HepG2 (cell line): ENCODE results near the gene FAHD1. TPM values are rescaled to one million over a fixed set of nuclear protein-coding genes. Genes with fewer than 3 reads are reported as not detected.

Experiments used
- CCAR2 ChIP-seq: fragments of 200-400 bp; formaldehyde crosslinking; optimal IDR thresholded peaks from 2 replicates; pipeline ENCODE3; 2018; ENCODE audit warnings: low read depth, mild to moderate bottlenecking, low read length, moderate library complexity
- HDAC2 ChIP-seq: sonication (generic); formaldehyde crosslinking; IDR thresholded peaks from 2 replicates; pipeline ENCODE4 v1.4.0; 2020; ENCODE audit warnings: missing genetic modification reagents
- HIVEP1 ChIP-seq: sonication (generic); formaldehyde crosslinking; IDR thresholded peaks from 2 replicates; pipeline ENCODE4 v1.4.0; 2020; ENCODE audit warnings: mild to moderate bottlenecking, missing genetic modification reagents
- KLF16 ChIP-seq, 2 experiments: sonication (generic) in 1 of 2; formaldehyde crosslinking in 1 of 2; IDR thresholded peaks; 2 replicates each; pipeline versions ENCODE4 v1.6.1 to v1.8.0; 2016 to 2023; ENCODE audit warnings: missing genetic modification reagents in 2 of 2, missing compliant biosample characterization in 1 of 2
- MYC ChIP-seq: sonication (generic); formaldehyde crosslinking; IDR thresholded peaks from 2 replicates; pipeline ENCODE4 v1.9.0; 2021; ENCODE audit warnings: missing genetic modification reagents, borderline replicate concordance
- NFYC ChIP-seq: IDR thresholded peaks from 2 replicates; pipeline ENCODE4 v1.6.1; 2016; ENCODE audit warnings: missing genetic modification reagents, missing compliant biosample characterization
- SMC3 ChIP-seq: IDR thresholded peaks from 2 replicates; pipeline ENCODE4 v1.6.1; 2011; ENCODE audit warnings: low read length, improper control_type of control experiment
- SP4 ChIP-seq: sonication (generic); formaldehyde crosslinking; IDR thresholded peaks from 2 replicates; pipeline ENCODE4 v1.8.1; 2023; ENCODE audit warnings: mild to moderate bottlenecking, missing genetic modification reagents
- SP5 ChIP-seq: IDR thresholded peaks from 2 replicates; pipeline ENCODE4 v1.6.1; 2016; ENCODE audit warnings: low read depth, borderline replicate concordance
- THAP11 ChIP-seq: IDR thresholded peaks from 2 replicates; pipeline ENCODE4 v1.6.1; 2016; ENCODE audit warnings: missing biosample characterization, missing genetic modification reagents
- ZFP36L2 ChIP-seq: sonication (generic); formaldehyde crosslinking; IDR thresholded peaks from 2 replicates; pipeline ENCODE4 v1.4.0; 2020; ENCODE audit warnings: missing genetic modification reagents
- ZFY ChIP-seq: sonication (generic); formaldehyde crosslinking; IDR thresholded peaks from 2 replicates; pipeline ENCODE4 v1.4.0; 2020; ENCODE audit warnings: missing genetic modification reagents
- ZNF253 ChIP-seq: sonication (generic); formaldehyde crosslinking; IDR thresholded peaks from 2 replicates; pipeline ENCODE4 v1.8.0; 2022; ENCODE audit warnings: mild to moderate bottlenecking, missing genetic modification reagents, borderline replicate concordance
- ZSCAN25 ChIP-seq: sonication (generic); formaldehyde crosslinking; IDR thresholded peaks from 2 replicates; pipeline ENCODE4 v1.8.0; 2022; ENCODE audit warnings: mild to moderate bottlenecking, missing genetic modification reagents
- polyA plus RNA-seq, 8 experiments: library from polyadenylated mRNA; depleted of rRNA in 3 of 8; stranded (reverse) in 7 of 8; unstranded in 1 of 8; fragments of >200 nt; fragmentation: Illumina TruSeq in 4 of 8; extraction: Trizol in 4 of 8; gene quantifications; 2 replicates each; pipeline versions ENCODE4 v1.2.1 to v1.2.3, GENCODE V29; 2011 to 2016; ENCODE audit warnings: low read depth in 4 of 8, missing spikeins in 1 of 8, mixed read lengths in 1 of 8; ENCODE audit not compliant: insufficient read depth in 1 of 8
- total RNA-seq, 5 experiments: library from RNA; depleted of rRNA; stranded (reverse); fragments of >200 nt; fragmentation: Illumina TruSeq; extraction: Trizol; gene quantifications; 2 replicates each; pipeline ENCODE4 v1.2.3, GENCODE V29; 2016; ENCODE audit warnings: low read depth in 1 of 5
- TF ChIP-seq, protein P1 (sequence below): IDR thresholded peaks from 2 replicates; pipeline ENCODE4 v1.6.1; 2016; ENCODE audit warnings: missing compliant biosample characterization, missing genetic modification reagents, borderline replicate concordance
- TF ChIP-seq, protein P2 (sequence below): sonication (generic); formaldehyde crosslinking; IDR thresholded peaks from 2 replicates; pipeline ENCODE4 v1.4.0; 2020; ENCODE audit warnings: low read depth, mild to moderate bottlenecking, missing genetic modification reagents
- TF ChIP-seq, protein P3 (sequence below): sonication (generic); formaldehyde crosslinking; IDR thresholded peaks from 2 replicates; pipeline ENCODE4 v1.4.0; 2020; ENCODE audit warnings: missing genetic modification reagents
- TF ChIP-seq, protein P4 (sequence below), 2 experiments: sonication (generic) in 1 of 2; formaldehyde crosslinking in 1 of 2; IDR thresholded peaks; 2 replicates each; pipeline versions ENCODE4 v1.4.0 to v1.6.1; 2018 to 2020; ENCODE audit warnings: missing genetic modification reagents in 2 of 2, borderline replicate concordance in 1 of 2, low read depth in 1 of 2, mild to moderate bottlenecking in 1 of 2, missing biosample characterization in 1 of 2
- TF ChIP-seq, protein P5 (sequence below): sonication (generic); formaldehyde crosslinking; IDR thresholded peaks from 2 replicates; pipeline ENCODE4 v1.5.0; 2020; ENCODE audit warnings: missing genetic modification reagents, mild to moderate bottlenecking, borderline replicate concordance
- TF ChIP-seq, protein P6 (sequence below): IDR thresholded peaks from 2 replicates; pipeline ENCODE4 v1.6.1; 2016; ENCODE audit warnings: mild to moderate bottlenecking, missing biosample characterization, missing genetic modification reagents

Gene FAHD1
- total and polyA plus RNA-seq, 2 of the 13 experiments (the other 11 are each of a cell fraction or from before 2014, with no cell fraction given) = 39.0 to 45.3 TPM

DNA sequence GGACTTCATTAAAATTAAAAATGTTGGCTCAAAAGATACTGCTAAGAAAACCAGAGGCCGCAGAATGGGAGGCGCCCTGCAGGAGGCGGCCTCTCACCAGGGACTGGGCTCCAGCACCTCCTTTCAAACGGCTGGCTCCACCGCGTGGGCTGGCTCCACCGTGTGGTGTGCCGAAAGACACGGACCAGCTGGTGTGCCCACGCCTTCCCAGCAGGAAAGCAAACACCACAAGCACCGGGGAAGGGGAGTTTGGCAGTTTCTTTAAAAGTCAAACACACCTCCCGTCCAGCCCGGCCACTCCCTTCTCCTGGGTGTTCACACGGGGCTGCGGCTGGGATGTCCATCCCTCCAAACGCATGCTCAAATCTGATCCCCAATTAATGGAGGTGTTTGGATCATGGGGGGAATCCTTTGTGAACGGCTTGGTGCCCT, 14.3 kb upstream of the FAHD1 start (continued):
- TF ChIP-seq ZNF253 (CRISPR knock-in tag) = no peak
- TF ChIP-seq, protein P1, sequence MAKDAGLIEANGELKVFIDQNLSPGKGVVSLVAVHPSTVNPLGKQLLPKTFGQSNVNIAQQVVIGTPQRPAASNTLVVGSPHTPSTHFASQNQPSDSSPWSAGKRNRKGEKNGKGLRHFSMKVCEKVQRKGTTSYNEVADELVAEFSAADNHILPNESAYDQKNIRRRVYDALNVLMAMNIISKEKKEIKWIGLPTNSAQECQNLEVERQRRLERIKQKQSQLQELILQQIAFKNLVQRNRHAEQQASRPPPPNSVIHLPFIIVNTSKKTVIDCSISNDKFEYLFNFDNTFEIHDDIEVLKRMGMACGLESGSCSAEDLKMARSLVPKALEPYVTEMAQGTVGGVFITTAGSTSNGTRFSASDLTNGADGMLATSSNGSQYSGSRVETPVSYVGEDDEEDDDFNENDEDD (CRISPR knock-in tag) = peak; percentile 26; the same call in 1 of the 2 replicates
- no peak for TF ChIP-seq HIVEP1 (CRISPR knock-in tag)
- peak; percentile 62; the same call in 1 of the 2 replicates for TF ChIP-seq SMC3
- TF ChIP-seq THAP11 = peak; percentile 20; the same call in 1 of the 2 replicates
- TF ChIP-seq HDAC2 (CRISPR knock-in tag) = peak; percentile 52; the same call in 1 of the 2 replicates
- 0 out of 2 replicates have a peak, but pooled peaks have one; percentile 29 for TF ChIP-seq ZSCAN25 (CRISPR knock-in tag)
- no peak for TF ChIP-seq CCAR2
- TF ChIP-seq, protein P2, sequence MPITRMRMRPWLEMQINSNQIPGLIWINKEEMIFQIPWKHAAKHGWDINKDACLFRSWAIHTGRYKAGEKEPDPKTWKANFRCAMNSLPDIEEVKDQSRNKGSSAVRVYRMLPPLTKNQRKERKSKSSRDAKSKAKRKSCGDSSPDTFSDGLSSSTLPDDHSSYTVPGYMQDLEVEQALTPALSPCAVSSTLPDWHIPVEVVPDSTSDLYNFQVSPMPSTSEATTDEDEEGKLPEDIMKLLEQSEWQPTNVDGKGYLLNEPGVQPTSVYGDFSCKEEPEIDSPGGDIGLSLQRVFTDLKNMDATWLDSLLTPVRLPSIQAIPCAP (CRISPR knock-in tag) = no peak
- TF ChIP-seq SP4 (CRISPR knock-in tag) = peak; percentile 29; the same call in 1 of the 2 replicates
- TF ChIP-seq, protein P3, sequence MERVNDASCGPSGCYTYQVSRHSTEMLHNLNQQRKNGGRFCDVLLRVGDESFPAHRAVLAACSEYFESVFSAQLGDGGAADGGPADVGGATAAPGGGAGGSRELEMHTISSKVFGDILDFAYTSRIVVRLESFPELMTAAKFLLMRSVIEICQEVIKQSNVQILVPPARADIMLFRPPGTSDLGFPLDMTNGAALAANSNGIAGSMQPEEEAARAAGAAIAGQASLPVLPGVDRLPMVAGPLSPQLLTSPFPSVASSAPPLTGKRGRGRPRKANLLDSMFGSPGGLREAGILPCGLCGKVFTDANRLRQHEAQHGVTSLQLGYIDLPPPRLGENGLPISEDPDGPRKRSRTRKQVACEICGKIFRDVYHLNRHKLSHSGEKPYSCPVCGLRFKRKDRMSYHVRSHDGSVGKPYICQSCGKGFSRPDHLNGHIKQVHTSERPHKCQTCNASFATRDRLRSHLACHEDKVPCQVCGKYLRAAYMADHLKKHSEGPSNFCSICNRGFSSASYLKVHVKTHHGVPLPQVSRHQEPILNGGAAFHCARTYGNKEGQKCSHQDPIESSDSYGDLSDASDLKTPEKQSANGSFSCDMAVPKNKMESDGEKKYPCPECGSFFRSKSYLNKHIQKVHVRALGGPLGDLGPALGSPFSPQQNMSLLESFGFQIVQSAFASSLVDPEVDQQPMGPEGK (CRISPR knock-in tag) = peak; percentile 61
- TF ChIP-seq, protein P4, sequence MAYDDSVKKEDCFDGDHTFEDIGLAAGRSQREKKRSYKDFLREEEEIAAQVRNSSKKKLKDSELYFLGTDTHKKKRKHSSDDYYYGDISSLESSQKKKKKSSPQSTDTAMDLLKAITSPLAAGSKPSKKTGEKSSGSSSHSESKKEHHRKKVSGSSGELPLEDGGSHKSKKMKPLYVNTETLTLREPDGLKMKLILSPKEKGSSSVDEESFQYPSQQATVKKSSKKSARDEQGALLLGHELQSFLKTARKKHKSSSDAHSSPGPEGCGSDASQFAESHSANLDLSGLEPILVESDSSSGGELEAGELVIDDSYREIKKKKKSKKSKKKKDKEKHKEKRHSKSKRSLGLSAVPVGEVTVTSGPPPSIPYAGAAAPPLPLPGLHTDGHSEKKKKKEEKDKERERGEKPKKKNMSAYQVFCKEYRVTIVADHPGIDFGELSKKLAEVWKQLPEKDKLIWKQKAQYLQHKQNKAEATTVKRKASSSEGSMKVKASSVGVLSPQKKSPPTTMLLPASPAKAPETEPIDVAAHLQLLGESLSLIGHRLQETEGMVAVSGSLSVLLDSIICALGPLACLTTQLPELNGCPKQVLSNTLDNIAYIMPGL (CRISPR knock-in tag; IDR thresholded peaks at IDR 0.05; ENCODE audit: borderline replicate concordance in 1 of 2, low read depth in 1 of 2) = peak; percentile 81 to 86
- peak in 1 of 2 experiments; percentile 39; a peak in 1 of 4 replicates for TF ChIP-seq KLF16 (CRISPR knock-in tag; IDR thresholded peaks at IDR 0.05)
- peak; percentile 81; the same call in 1 of the 2 replicates for TF ChIP-seq MYC
- peak; percentile 27; the same call in 1 of the 2 replicates for TF ChIP-seq ZFY (CRISPR knock-in tag)
- TF ChIP-seq ZFP36L2 (CRISPR knock-in tag) = no peak
- TF ChIP-seq, protein P5, sequence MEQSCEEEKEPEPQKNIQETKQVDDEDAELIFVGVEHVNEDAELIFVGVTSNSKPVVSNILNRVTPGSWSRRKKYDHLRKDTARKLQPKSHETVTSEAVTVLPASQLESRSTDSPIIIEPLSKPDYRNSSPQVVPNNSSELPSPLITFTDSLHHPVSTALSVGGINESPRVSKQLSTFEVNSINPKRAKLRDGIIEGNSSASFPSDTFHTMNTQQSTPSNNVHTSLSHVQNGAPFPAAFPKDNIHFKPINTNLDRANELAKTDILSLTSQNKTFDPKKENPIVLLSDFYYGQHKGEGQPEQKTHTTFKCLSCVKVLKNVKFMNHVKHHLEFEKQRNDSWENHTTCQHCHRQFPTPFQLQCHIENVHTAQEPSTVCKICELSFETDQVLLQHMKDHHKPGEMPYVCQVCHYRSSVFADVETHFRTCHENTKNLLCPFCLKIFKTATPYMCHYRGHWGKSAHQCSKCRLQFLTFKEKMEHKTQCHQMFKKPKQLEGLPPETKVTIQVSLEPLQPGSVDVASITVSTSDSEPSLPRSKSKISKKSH (CRISPR knock-in tag) = no peak
- peak; percentile 24; the same call in 1 of the 2 replicates for TF ChIP-seq SP5 (CRISPR knock-in tag)
- 0 out of 2 replicates have a peak, but pooled peaks have one; percentile 13 for TF ChIP-seq NFYC (CRISPR knock-in tag)
- TF ChIP-seq, protein P6, sequence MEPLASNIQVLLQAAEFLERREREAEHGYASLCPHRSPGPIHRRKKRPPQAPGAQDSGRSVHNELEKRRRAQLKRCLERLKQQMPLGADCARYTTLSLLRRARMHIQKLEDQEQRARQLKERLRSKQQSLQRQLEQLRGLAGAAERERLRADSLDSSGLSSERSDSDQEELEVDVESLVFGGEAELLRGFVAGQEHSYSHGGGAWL (CRISPR knock-in tag) = no peak
